HG03175 (cell line): Measurements from ENCODE around the gene MICALL2.

Experiments used
- ATAC-seq: cut with Tn5 transposase; IDR thresholded peaks from one replicate; pipeline ENCODE4 v1.9.1; 2021; ENCODE audit warnings: mild to moderate bottlenecking, moderate library complexity; ENCODE audit not compliant: unreplicated experiment

MICALL2 gene

GRCh38 chr7:1434891-1435670, 24.2 kb downstream of the MICALL2 start:
- no peak for ATAC-seq

GRCh38 chr7:1434165-1434718, 25.0 kb downstream of the MICALL2 start:
- ATAC-seq = no peak

GRCh38 chr7:1433128-1433920, 25.9 kb downstream of the MICALL2 start:
- no peak for ATAC-seq

GRCh38 chr7:1432411-1433082, 26.7 kb downstream of the MICALL2 start:
- ATAC-seq = peak; percentile 67

GRCh38 chr7:1431634-1432380, 27.5 kb downstream of the MICALL2 start:
- ATAC-seq = no peak

GRCh38 chr7:1431226-1431625, 28.0 kb downstream of the MICALL2 start:
- no peak for ATAC-seq

- ATAC-seq = no peak
Measured at GRCh38 chr7:1430056-1430845, 29.0 kb downstream of the MICALL2 start.

GRCh38 chr7:1428941-1429501, 30.2 kb downstream of the MICALL2 start:
- ATAC-seq = no peak

GRCh38 chr7:1427064-1427657, 32.1 kb downstream of the MICALL2 start:
- no peak for ATAC-seq

- ATAC-seq = no peak
Measured at GRCh38 chr7:1426474-1426873, 32.8 kb downstream of the MICALL2 start.

- no peak for ATAC-seq
Measured at GRCh38 chr7:1425292-1426136, 33.8 kb downstream of the MICALL2 start.

GRCh38 chr7:1424041-1424440, 35.2 kb downstream of the MICALL2 start:
- no peak for ATAC-seq

GRCh38 chr7:1423264-1423811, 35.9 kb downstream of the MICALL2 start:
- ATAC-seq = no peak

- no peak for ATAC-seq
Measured at GRCh38 chr7:1422512-1423263, 36.6 kb downstream of the MICALL2 start.

- ATAC-seq = no peak
Measured at GRCh38 chr7:1421946-1422345, 37.3 kb downstream of the MICALL2 start.

GRCh38 chr7:1421020-1421790, 38.1 kb downstream of the MICALL2 start:
- no peak for ATAC-seq
